ENCODE measurements around the gene RPS15A. TPM values are rescaled to one million over a fixed set of nuclear protein-coding genes. Genes with fewer than 3 reads are reported as not detected.

The RPS15A gene
- 1,477 and 1,730 TPM in 2 replicates for total RNA-seq

DNA sequence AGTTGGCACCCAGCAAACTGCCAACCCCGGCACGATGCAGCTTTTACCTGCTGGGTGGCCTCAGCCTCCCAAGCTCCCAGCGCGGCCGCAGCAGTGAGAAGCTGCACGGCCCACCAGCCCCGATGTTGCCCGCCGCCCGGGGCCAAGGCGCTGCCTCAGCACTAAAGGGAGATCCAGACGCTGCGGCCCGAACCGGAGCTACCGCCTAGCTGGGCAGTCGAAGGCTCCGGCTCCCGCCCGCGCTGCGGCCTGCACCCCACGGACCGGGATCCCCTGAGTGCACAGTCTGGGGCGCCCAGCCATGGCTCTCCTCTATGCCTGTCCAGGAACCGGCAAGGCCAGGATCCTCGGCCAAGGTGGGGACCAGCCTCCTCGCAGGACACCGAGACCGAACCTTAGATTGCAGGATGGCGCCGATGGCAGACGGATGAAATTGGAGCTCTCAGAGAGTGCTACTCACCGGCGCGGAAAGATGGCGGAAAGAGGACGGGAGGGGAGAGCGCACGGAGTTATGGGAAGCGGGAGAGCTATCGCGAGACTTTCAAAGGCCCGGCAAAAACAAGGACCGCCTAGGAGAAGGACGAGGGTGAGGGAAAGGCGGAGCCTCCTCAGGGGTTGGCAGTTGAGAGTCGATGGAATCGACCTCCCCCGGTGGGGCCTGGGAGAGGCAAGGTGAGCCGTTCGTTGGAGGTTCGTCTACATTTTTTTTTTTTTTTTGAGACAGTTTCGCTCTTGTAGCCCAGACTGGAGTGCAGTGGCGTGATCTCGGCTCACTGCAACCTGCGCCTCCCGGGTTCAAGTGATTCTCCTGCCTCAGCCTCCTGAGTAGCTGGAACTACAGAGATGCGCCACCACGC lies at the start of gene RPS15A:
Gene RPS15A, minus strand, starts transcription at position 485 of the 857 bp plus-strand sequence. CDS start 1,221 bp downstream, outside the sequence.

DNA sequence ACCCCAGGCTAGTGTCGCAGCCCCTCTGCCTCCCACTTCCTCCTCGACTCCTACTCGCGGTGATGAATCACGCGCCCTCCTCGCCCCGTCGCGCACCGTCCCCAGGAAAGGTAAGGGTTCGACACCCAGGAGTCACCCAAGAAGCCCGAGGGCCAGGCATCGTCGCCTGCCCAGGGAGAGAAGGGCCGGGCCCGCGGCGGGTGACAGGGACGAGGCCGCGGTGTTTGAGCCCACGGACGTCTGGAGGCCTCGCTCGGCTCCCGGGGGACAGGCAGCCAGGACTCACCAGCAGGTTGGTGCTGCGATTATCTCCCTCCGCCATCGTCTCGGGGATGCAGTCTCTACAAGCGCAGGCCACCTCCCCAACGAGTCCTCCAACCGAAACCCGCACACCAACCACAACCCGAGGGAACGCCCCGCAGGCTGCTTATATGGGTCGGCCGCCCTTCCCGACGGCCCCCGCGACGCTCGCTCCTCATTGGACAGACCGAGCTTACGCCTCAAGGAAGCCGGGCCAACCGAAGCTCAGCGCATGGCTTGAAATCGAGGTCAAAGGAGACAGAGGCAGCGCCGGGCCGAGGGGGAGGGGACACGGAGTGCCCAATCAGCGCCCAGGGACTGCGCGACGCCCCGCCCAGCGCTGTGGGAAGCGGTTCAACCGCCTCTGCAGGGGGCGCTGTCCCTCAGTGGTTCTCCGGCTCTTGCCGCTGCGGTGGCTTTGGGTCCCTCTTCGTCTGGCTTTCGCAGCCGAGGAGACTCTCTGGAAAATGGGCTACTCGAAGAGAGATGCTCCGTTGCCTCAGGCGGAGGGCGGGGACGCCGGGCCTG lies 11.2 kb upstream of the RPS15A start, which contains the start of gene ARL6IP1:
Gene ARL6IP1, minus strand, starts transcription at position 405 of the 828 bp plus-strand sequence. Its CDS starts 83 bp downstream, at position 322.

Other genes with a start within 250 kb of the RPS15A start
- 114 and 133 TPM in 2 replicates for gene NOMO2, start 228.2 kb downstream of the RPS15A start, total RNA-seq
- gene ARL6IP1, start 11.2 kb upstream of the RPS15A start, total RNA-seq = 195 and 261 TPM in 2 replicates
- 79.3 and 81.7 TPM in 2 replicates for gene SMG1, start 136.1 kb upstream of the RPS15A start, total RNA-seq
- 1.4 and 2.5 TPM in 2 replicates for gene TMC7, start 193.6 kb upstream of the RPS15A start, total RNA-seq

All from articular chondrocyte of knee joint (primary cell).